ENCODE measurements around the gene FOXN1. TPM values are rescaled to one million over a fixed set of nuclear protein-coding genes. Genes with fewer than 3 reads are reported as not detected.

The FOXN1 gene
- total and polyA plus RNA-seq, 10 of the 15 experiments (the other 5 are each of a cell fraction or from before 2014, with no cell fraction given) = not detected

GRCh38 chr17:28534740-28535375 lies 28.7 kb downstream of the FOXN1 start:
- no peaks in the 10 kb centered on the region for H3K9me3 ChIP-seq (replicated peaks; ENCODE audit: control insufficient read depth, insufficient read depth, low read length)
- H3K4me3 ChIP-seq = no peak overlapping the region
- H4K20me1 ChIP-seq (ENCODE audit: control insufficient read depth, insufficient read depth) = no peaks in the 10 kb centered on the region
- POLR2A ChIA-PET = interaction anchor here (1.1 kb wide), 1 partner anchor 30 kb away, joined by 3 read pairs; no protein-coding TSS in a partner anchor
- intact Hi-C loops (cut with micrococcal nuclease; ENCODE audit: unreplicated experiment) = no loop called here
- CTCF ChIA-PET = interaction anchor here (0.6 to 4.2 kb wide), 3 partner anchors 38 to 641 kb away, joined by 3 to 59 read pairs (median 4); no protein-coding TSS in a partner anchor
- peak; percentile 30; the same call in 1 of the 3 replicates for ATAC-seq
- no peak overlapping the region for H2AFZ ChIP-seq (ENCODE audit: control insufficient read depth, low read depth, low read length)
- FAIRE-seq = no peak
- 27% methylated on average over 11 of the region's 11 CpGs for WGBS (ENCODE audit: insufficient coverage, insufficient replicate concordance, low lambda C conversion rate, missing lambda C conversion rate)
- BruUV-seq (replicated peaks) = no TSS peak
- no peak for DNase-seq (ENCODE audit: low read depth, low spot score)
- SMC1A ChIA-PET (ENCODE audit: uncharacterized antibody, unreplicated experiment) = interaction anchor here (1.8 kb wide), 1 partner anchor 40 kb away, joined by 5 read pairs; no protein-coding TSS in a partner anchor
- in situ Hi-C loops (cut with MboI) = no loop called here
- no peaks in the 10 kb centered on the region for H3K36me3 ChIP-seq (ENCODE audit: control insufficient read depth in 2 of 2, insufficient read depth in 2 of 2, low read length in 1 of 2)
- RAD21 ChIA-PET (ENCODE audit: unreplicated experiment) = interaction anchor here (0.8 to 1.4 kb wide), 2 partner anchors 13 to 40 kb away, joined by 4 to 5 read pairs; no protein-coding TSS in a partner anchor
- H3K27me3 ChIP-seq (replicated peaks in 1 of 2; ENCODE audit: control insufficient read depth in 2 of 2, insufficient read depth in 2 of 2, low read length in 1 of 2) = no peaks in the 10 kb centered on the region; a peak in 1 of 4 replicates
- H3K4me1 ChIP-seq (ENCODE audit: control insufficient read depth, insufficient read depth, low read length) = no peaks in the 10 kb centered on the region
- H3K4me2 ChIP-seq (ENCODE audit: control insufficient read depth, insufficient read depth) = no peak overlapping the region
- H3K9ac ChIP-seq (ENCODE audit: control insufficient read depth, insufficient read depth, low read length) = no peak overlapping the region
- no peaks in the 10 kb centered on the region for H3K79me2 ChIP-seq (ENCODE audit: control insufficient read depth, insufficient read depth, low read length)
- H3K27ac ChIP-seq (ENCODE audit: control insufficient read depth, insufficient read depth) = no peak overlapping the region
- TF ChIP-seq CREM (IDR thresholded peaks at IDR 0.05; ENCODE audit: low read depth) (no peak), TCF3 (IDR thresholded peaks at IDR 0.05; ENCODE audit: borderline replicate concordance, insufficient read depth, low read depth, low read length) (no peak)

GRCh38 chr17:28536532-28537218 lies 30.5 kb downstream of the FOXN1 start:
- ChIA-PET SMC1A (ENCODE audit: uncharacterized antibody, unreplicated experiment) (interaction anchor here (1.6 kb wide), 1 partner anchor 41 kb away, joined by 6 read pairs; no protein-coding TSS in a partner anchor), CTCF (interaction anchor here (1.0 to 4.2 kb wide), 4 partner anchors 11 to 49 kb away, joined by 3 to 59 read pairs (median 3); no protein-coding TSS in a partner anchor), RAD21 (ENCODE audit: unreplicated experiment) (interaction anchor here (1.2 to 1.4 kb wide), 2 partner anchors 11 to 35 kb away, joined by 5 read pairs; no protein-coding TSS in a partner anchor), POLR2A (interaction anchor here (1.2 kb wide), 1 partner anchor 11 kb away, joined by 3 read pairs; no protein-coding TSS in a partner anchor)
- Histone ChIP-seq H3K4me2 (ENCODE audit: control insufficient read depth, insufficient read depth) (no peak overlapping the region), H3K4me3 (no peak overlapping the region), H3K79me2 (ENCODE audit: control insufficient read depth, insufficient read depth, low read length) (no peaks in the 10 kb centered on the region), H3K27ac (ENCODE audit: control insufficient read depth, insufficient read depth) (no peak overlapping the region), H3K4me1 (ENCODE audit: control insufficient read depth, insufficient read depth, low read length) (no peaks in the 10 kb centered on the region), H3K9me3 (replicated peaks; ENCODE audit: control insufficient read depth, insufficient read depth, low read length) (no peaks in the 10 kb centered on the region), H3K9ac (ENCODE audit: control insufficient read depth, insufficient read depth, low read length) (no peak overlapping the region), H3K27me3 (replicated peaks in 1 of 2; ENCODE audit: control insufficient read depth in 2 of 2, insufficient read depth in 2 of 2, low read length in 1 of 2) (no peaks in the 10 kb centered on the region), H2AFZ (ENCODE audit: control insufficient read depth, low read depth, low read length) (no peak overlapping the region), H3K36me3 (ENCODE audit: control insufficient read depth in 2 of 2, insufficient read depth in 2 of 2, low read length in 1 of 2) (no peaks in the 10 kb centered on the region), H4K20me1 (ENCODE audit: control insufficient read depth, insufficient read depth) (no peaks in the 10 kb centered on the region)
- ATAC-seq (no peak), DNase-seq (ENCODE audit: low read depth, low spot score) (no peak), FAIRE-seq (no peak)
- BruUV-seq (replicated peaks) = no TSS peak
- WGBS (ENCODE audit: insufficient coverage, insufficient replicate concordance, low lambda C conversion rate, missing lambda C conversion rate) = 31% methylated on average over 9 of the region's 9 CpGs
- in situ Hi-C loops (cut with MboI) = no loop called here
- intact Hi-C loops (cut with micrococcal nuclease; ENCODE audit: unreplicated experiment) = no loop called here
- TF ChIP-seq HCFC1 (IDR thresholded peaks at IDR 0.05; ENCODE audit: low read length) = no peak
- no peak for TF ChIP-seq NFYB (IDR thresholded peaks at IDR 0.05; ENCODE audit: insufficient read depth, low read depth, low read length)
- TF ChIP-seq RAD21 (IDR thresholded peaks at IDR 0.05; ENCODE audit: insufficient read depth, low read depth, low read length) = no peak
- no peak for TF ChIP-seq NR2C1 (IDR thresholded peaks at IDR 0.05)
- no peak for TF ChIP-seq KDM1A (IDR thresholded peaks at IDR 0.05; ENCODE audit: borderline replicate concordance)
- TF ChIP-seq CREM (IDR thresholded peaks at IDR 0.05; ENCODE audit: low read depth) = no peak

All from GM12878 (cell line).